Measurements from ENCODE around the gene IQGAP2. TPM values are rescaled to one million over a fixed set of nuclear protein-coding genes. Genes with fewer than 3 reads are reported as not detected.

Gene IQGAP2
- total and polyA plus RNA-seq, 9 of the 15 experiments (the other 6 are each of a cell fraction or from before 2014, with no cell fraction given), result 8.7 to 23.2 (median 17.4) TPM

- no peak for TF ChIP-seq RERE (CRISPR knock-in tag; IDR thresholded peaks at IDR 0.05; ENCODE audit: borderline replicate concordance)
- no peak for TF ChIP-seq DMBX1 (CRISPR knock-in tag; IDR thresholded peaks at IDR 0.05; ENCODE audit: borderline replicate concordance)
- TF ChIP-seq HOXB6 (CRISPR knock-in tag; IDR thresholded peaks at IDR 0.05; ENCODE audit: borderline replicate concordance), result no peak
- no peak for TF ChIP-seq NFE2L1 (tag; IDR thresholded peaks at IDR 0.05; ENCODE audit: borderline replicate concordance, low read depth)
- TF ChIP-seq ZNF24 (IDR thresholded peaks at IDR 0.05), result no peak
- TF ChIP-seq ZNF707 (CRISPR knock-in tag; conservative IDR thresholded peaks at IDR 0.05), result no peak
- TF ChIP-seq TFAM (CRISPR knock-in tag; conservative IDR thresholded peaks at IDR 0.05), result no peak
- TF ChIP-seq E2F8 (IDR thresholded peaks at IDR 0.05; ENCODE audit: low read depth, partially characterized antibody), result no peak
- TF ChIP-seq USF2 (CRISPR knock-in tag; IDR thresholded peaks at IDR 0.05), result no peak
- no peak for TF ChIP-seq CEBPB (tag; IDR thresholded peaks at IDR 0.05)
Observed at GRCh38 chr5:76700571-76700970, 297.5 kb downstream of the IQGAP2 start (continued).
